SJSA1 (cell line): ENCODE measurements around the gene SP2. TPM values are rescaled to one million over a fixed set of nuclear protein-coding genes. Genes with fewer than 3 reads are reported as not detected.
A peak's percentile ranks its signal among the peaks of the same experiment; 100 is the strongest.

Experiments used
- DNase-seq, 2 experiments: peaks; one replicate each; pipeline ENCODE4 v3.0.0-alpha.2; 2015 to 2020; ENCODE audit warnings: low spot score in 2 of 2, low read depth in 1 of 2
- H3K27ac ChIP-seq: fragments of 250-450 bp; sonication (Bioruptor Pico); 2 replicates; pipeline ENCODE4 v1.5.1; 2020; ENCODE audit warnings: mild to moderate bottlenecking, moderate library complexity
- H3K27me3 ChIP-seq: fragments of 250-450 bp; sonication (Bioruptor Pico); replicated peaks from 2 replicates; pipeline ENCODE4 v1.5.1; 2020; ENCODE audit warnings: mild to moderate bottlenecking, moderate library complexity
- H3K36me3 ChIP-seq: fragments of 250-450 bp; sonication (Bioruptor Pico); 2 replicates; pipeline ENCODE4 v1.5.1; 2020; ENCODE audit warnings: mild to moderate bottlenecking
- H3K4me1 ChIP-seq: fragments of 250-450 bp; sonication (Bioruptor Pico); replicated peaks from 2 replicates; pipeline ENCODE4 v1.6.1; 2021; ENCODE audit warnings: mild to moderate bottlenecking
- H3K4me3 ChIP-seq: fragments of 250-450 bp; sonication (Bioruptor Pico); 2 replicates; pipeline ENCODE4 v1.5.1; 2020; ENCODE audit warnings: mild to moderate bottlenecking
- H3K9me3 ChIP-seq: fragments of 250-450 bp; sonication (Bioruptor Pico); replicated peaks from 2 replicates; pipeline ENCODE4 v1.5.1; 2020; ENCODE audit warnings: mild to moderate bottlenecking
- total RNA-seq: library from RNA; depleted of rRNA; stranded (reverse); fragments of >200 nt; shearing (Covaris generic); gene quantifications from 2 replicates; pipeline ENCODE4 v1.2.3, GENCODE V29; 2014

Gene SP2
- total RNA-seq, 1 experiment from 2014 or later = 2.1 TPM

- no peak for DNase-seq
- Histone ChIP-seq H3K9me3 (no peaks in the 10 kb centered on the region), H3K4me1 (peaks cover 10% of the 10 kb centered on the region), H3K27me3 (peaks cover 11% of the 10 kb centered on the region), H3K4me3 (no peak overlapping the region), H3K36me3 (no peaks in the 10 kb centered on the region), H3K27ac (no peak overlapping the region)
Measured at GRCh38 chr17:47860386-47860785, 35.6 kb upstream of the SP2 start.

GRCh38 chr17:47862621-47863440 lies 33.2 kb upstream of the SP2 start:
- peaks cover 10% of the 10 kb centered on the region for H3K4me1 ChIP-seq
- H3K36me3 ChIP-seq = no peaks in the 10 kb centered on the region
- H3K27me3 ChIP-seq = no peaks in the 10 kb centered on the region
- H3K4me3 ChIP-seq = no peak overlapping the region
- peak; percentile 76 to 79 for DNase-seq
- H3K27ac ChIP-seq = peak overlapping the region; percentile 53
- H3K9me3 ChIP-seq = no peaks in the 10 kb centered on the region

- Histone ChIP-seq H3K27me3 (peaks cover 8% of the 10 kb centered on the region), H3K27ac (no peak overlapping the region), H3K4me1 (peaks cover 10% of the 10 kb centered on the region), H3K4me3 (no peak overlapping the region), H3K36me3 (no peaks in the 10 kb centered on the region), H3K9me3 (0 out of 2 replicates have a peak, but pooled peaks cover 3% of the 10 kb centered on the region)
- DNase-seq = no peak
Measured at GRCh38 chr17:47864791-47865216, 31.2 kb upstream of the SP2 start.

GRCh38 chr17:47866941-47867340 lies 29.1 kb upstream of the SP2 start:
- Histone ChIP-seq H3K27ac (no peak overlapping the region), H3K9me3 (0 out of 2 replicates have a peak, but pooled peaks cover 3% of the 10 kb centered on the region), H3K4me1 (peaks cover 10% of the 10 kb centered on the region), H3K4me3 (no peak overlapping the region), H3K27me3 (peaks cover 27% of the 10 kb centered on the region), H3K36me3 (no peaks in the 10 kb centered on the region)
- no peak for DNase-seq

GRCh38 chr17:47867813-47868533 lies 28.1 kb upstream of the SP2 start:
- Histone ChIP-seq H3K27me3 (peaks cover 37% of the 10 kb centered on the region), H3K36me3 (no peaks in the 10 kb centered on the region)
- DNase-seq = no peak

GRCh38 chr17:47869114-47869513 lies 26.9 kb upstream of the SP2 start:
- H3K9me3 ChIP-seq = 0 out of 2 replicates have a peak, but pooled peaks cover 3% of the 10 kb centered on the region
- H3K36me3 ChIP-seq = no peaks in the 10 kb centered on the region
- no peaks in the 10 kb centered on the region for H3K4me1 ChIP-seq
- H3K27me3 ChIP-seq = peaks cover 48% of the 10 kb centered on the region
- no peak overlapping the region for H3K27ac ChIP-seq
- no peak for DNase-seq
- H3K4me3 ChIP-seq = no peak overlapping the region

More at GRCh38 chr17:47867813-47868533, 28.1 kb upstream of the SP2 start:
- 0 out of 2 replicates have a peak, but pooled peaks cover 3% of the 10 kb centered on the region for H3K9me3 ChIP-seq
- H3K27ac ChIP-seq = no peak overlapping the region
- no peak overlapping the region for H3K4me3 ChIP-seq
- H3K4me1 ChIP-seq = peaks cover 4% of the 10 kb centered on the region

GRCh38 chr17:47870056-47870455 lies 26.0 kb upstream of the SP2 start:
- Histone ChIP-seq H3K4me1 (no peaks in the 10 kb centered on the region), H3K9me3 (0 out of 2 replicates have a peak, but pooled peaks cover 3% of the 10 kb centered on the region), H3K27ac (no peak overlapping the region), H3K4me3 (no peak overlapping the region), H3K27me3 (peaks cover 54% of the 10 kb centered on the region), H3K36me3 (no peaks in the 10 kb centered on the region)
- DNase-seq = no peak

GRCh38 chr17:47871048-47871447 lies 25.0 kb upstream of the SP2 start:
- Histone ChIP-seq H3K27me3 (peaks cover 54% of the 10 kb centered on the region), H3K4me3 (no peak overlapping the region), H3K36me3 (no peaks in the 10 kb centered on the region), H3K27ac (no peak overlapping the region), H3K4me1 (no peaks in the 10 kb centered on the region), H3K9me3 (0 out of 2 replicates have a peak, but pooled peaks cover 3% of the 10 kb centered on the region)
- no peak for DNase-seq

GRCh38 chr17:47872019-47872650 lies 23.9 kb upstream of the SP2 start:
- no peaks in the 10 kb centered on the region for H3K36me3 ChIP-seq
- H3K27me3 ChIP-seq = peaks cover 54% of the 10 kb centered on the region
- no peaks in the 10 kb centered on the region for H3K4me1 ChIP-seq
- H3K4me3 ChIP-seq = no peak overlapping the region
- H3K9me3 ChIP-seq = 0 out of 2 replicates have a peak, but pooled peaks cover 3% of the 10 kb centered on the region
- no peak overlapping the region for H3K27ac ChIP-seq
- DNase-seq = no peak

GRCh38 chr17:47872651-47873161 lies 23.3 kb upstream of the SP2 start:
- Histone ChIP-seq H3K4me3 (no peak overlapping the region), H3K9me3 (0 out of 2 replicates have a peak, but pooled peaks cover 3% of the 10 kb centered on the region), H3K36me3 (no peaks in the 10 kb centered on the region), H3K27me3 (peaks cover 54% of the 10 kb centered on the region), H3K27ac (no peak overlapping the region), H3K4me1 (no peaks in the 10 kb centered on the region)
- DNase-seq = no peak

GRCh38 chr17:47873200-47874090 lies 22.6 kb upstream of the SP2 start:
- peaks cover 59% of the 10 kb centered on the region for H3K27me3 ChIP-seq
- H3K4me3 ChIP-seq = no peak overlapping the region
- DNase-seq = no peak
- no peaks in the 10 kb centered on the region for H3K4me1 ChIP-seq
- H3K36me3 ChIP-seq = no peaks in the 10 kb centered on the region
- no peak overlapping the region for H3K27ac ChIP-seq
- H3K9me3 ChIP-seq = 0 out of 2 replicates have a peak, but pooled peaks cover 3% of the 10 kb centered on the region

- H3K36me3 ChIP-seq = no peaks in the 10 kb centered on the region
- H3K4me3 ChIP-seq = no peak overlapping the region
- no peak for DNase-seq
- H3K9me3 ChIP-seq = no peaks in the 10 kb centered on the region
- H3K27ac ChIP-seq = no peak overlapping the region
- H3K27me3 ChIP-seq = peaks cover 48% of the 10 kb centered on the region
- no peaks in the 10 kb centered on the region for H3K4me1 ChIP-seq
Measured at GRCh38 chr17:47875011-47875985, 20.7 kb upstream of the SP2 start.
